ENCODE results near the gene INS.

Gene INS

DNA sequence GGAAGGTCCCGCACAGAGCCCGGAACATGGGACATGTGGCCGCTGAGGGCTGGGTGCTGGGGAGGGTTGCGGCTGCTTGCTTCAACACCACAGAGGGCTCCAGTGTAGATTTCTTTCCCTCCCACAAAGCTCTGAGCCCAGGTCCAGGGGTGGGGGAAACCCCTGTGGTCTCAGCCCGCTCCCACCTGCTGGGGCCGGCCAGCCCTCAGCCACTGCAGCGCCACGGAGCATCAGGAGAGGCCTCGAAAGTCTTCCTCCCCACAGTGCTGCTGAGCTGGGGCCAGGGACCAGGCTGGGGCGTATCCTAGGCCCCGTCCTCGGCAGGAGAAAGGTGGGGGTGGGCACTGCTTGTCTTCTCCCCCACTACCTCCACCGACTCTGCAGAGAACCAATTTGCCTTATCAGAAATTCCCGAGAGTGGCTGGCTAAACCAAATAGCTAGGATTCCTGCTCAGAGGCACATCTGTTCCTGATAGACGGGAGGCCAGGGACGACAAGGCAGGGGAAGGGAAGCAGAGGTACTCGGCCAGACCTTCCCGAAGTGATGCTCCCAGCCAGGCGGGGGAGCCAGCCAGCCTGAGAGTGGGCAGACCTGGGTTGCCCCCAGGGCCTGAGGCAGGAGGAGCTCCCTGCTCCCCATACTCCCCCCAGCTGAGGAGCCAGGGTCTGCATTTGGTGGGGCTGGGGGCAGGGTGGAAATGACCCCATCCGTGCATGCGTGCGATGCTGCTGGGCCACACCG, 40.5 kb downstream of the INS start:
- Mint-ChIP-seq H3K9me3 (no peaks in the 10 kb centered on the region), H3K27me3 (peaks cover 38 to 53% of the 10 kb centered on the region in 2 donors), H3K4me3 (no peak overlapping the region)

GRCh38 chr11:2118677-2119076, 42.3 kb downstream of the INS start:
- H3K27ac Mint-ChIP-seq, result no peak overlapping the region
- peaks cover 34 to 47% of the 10 kb centered on the region in 2 donors for H3K27me3 Mint-ChIP-seq
- H3K9me3 Mint-ChIP-seq, result no peaks in the 10 kb centered on the region
- DNase-seq, result no peak
- H3K4me1 Mint-ChIP-seq (ENCODE audit: low read depth in 2 of 2), result no peaks in the 10 kb centered on the region
- ATAC-seq (replicated peaks), result no peak
- no peaks in the 10 kb centered on the region for H3K36me3 Mint-ChIP-seq (ENCODE audit: insufficient read depth)
- no peak overlapping the region for H3K4me3 Mint-ChIP-seq

More for the DNA sequence above, 40.5 kb downstream of the INS start:
- Mint-ChIP-seq H3K36me3 (ENCODE audit: insufficient read depth) (no peaks in the 10 kb centered on the region), H3K27ac (no peak overlapping the region), H3K4me1 (ENCODE audit: low read depth in 2 of 2) (no peaks in the 10 kb centered on the region)
- no peak for ATAC-seq (replicated peaks)
- DNase-seq, result no peak

DNA sequence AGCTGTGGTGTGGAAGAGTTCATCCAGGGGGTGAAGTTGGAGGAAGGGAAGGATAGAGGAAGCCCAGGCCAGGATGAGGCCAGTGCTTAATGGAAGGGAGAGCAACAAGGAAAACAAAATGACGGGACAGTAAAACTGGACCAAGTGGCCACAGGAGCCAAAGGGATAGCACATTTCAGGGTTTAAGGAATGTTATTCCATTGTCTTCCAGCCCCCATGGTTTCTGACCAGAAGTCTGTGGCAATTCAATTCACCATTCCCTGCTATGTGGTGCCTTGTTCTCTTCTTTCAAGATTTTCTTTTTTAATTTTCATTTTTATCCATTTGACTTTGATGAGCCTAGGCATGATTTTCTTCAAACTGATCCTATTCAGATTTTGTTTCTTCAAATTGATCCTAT, 44.3 kb downstream of the INS start:
- Mint-ChIP-seq H3K27ac (no peak overlapping the region), H3K9me3 (no peaks in the 10 kb centered on the region), H3K4me1 (ENCODE audit: low read depth in 2 of 2) (no peaks in the 10 kb centered on the region), H3K27me3 (peaks cover 37 to 39% of the 10 kb centered on the region in 2 donors), H3K4me3 (no peak overlapping the region), H3K36me3 (ENCODE audit: insufficient read depth) (peaks cover 2% of the 10 kb centered on the region)
- no peak for ATAC-seq (replicated peaks)
- DNase-seq, result no peak

DNA sequence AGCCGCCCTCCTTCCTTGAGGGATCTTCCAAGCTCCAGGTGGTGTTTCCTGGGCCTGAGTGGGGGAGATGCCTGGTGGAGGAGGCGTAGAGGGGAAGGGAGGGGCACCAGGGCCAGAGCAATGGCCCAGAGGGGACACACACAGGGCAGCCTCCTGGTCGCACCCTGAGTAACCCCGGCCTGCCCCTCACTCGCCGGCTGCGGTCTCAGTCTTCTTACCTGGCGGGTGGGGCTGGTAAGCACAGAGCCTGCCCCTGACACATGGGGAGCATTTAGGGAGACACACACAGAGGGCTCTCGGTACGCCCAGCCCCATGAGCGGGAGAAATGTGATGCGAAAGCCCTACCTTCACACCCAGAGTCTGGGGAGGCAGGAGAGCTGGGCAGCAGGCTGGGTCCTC, 45.7 kb downstream of the INS start:
- Mint-ChIP-seq H3K36me3 (ENCODE audit: insufficient read depth) (peaks cover 3% of the 10 kb centered on the region), H3K27me3 (peaks cover 32% of the 10 kb centered on the region in 2 donors), H3K4me1 (ENCODE audit: low read depth in 2 of 2) (no peaks in the 10 kb centered on the region), H3K4me3 (no peak overlapping the region), H3K27ac (no peak overlapping the region), H3K9me3 (no peaks in the 10 kb centered on the region)
- no peak for DNase-seq
- no peak for ATAC-seq (replicated peaks)

- Mint-ChIP-seq H3K4me3 (no peak overlapping the region), H3K4me1 (ENCODE audit: low read depth in 2 of 2) (no peaks in the 10 kb centered on the region), H3K27me3 (peaks cover 29 to 34% of the 10 kb centered on the region in 2 donors), H3K36me3 (ENCODE audit: insufficient read depth) (peaks cover 3% of the 10 kb centered on the region), H3K27ac (no peak overlapping the region), H3K9me3 (no peaks in the 10 kb centered on the region)
- no peak for DNase-seq
- ATAC-seq (replicated peaks), result no peak
Observed at GRCh38 chr11:2114430-2115241, 46.4 kb downstream of the INS start.

GRCh38 chr11:2113776-2114175, 47.2 kb downstream of the INS start:
- no peak overlapping the region for H3K27ac Mint-ChIP-seq

DNA sequence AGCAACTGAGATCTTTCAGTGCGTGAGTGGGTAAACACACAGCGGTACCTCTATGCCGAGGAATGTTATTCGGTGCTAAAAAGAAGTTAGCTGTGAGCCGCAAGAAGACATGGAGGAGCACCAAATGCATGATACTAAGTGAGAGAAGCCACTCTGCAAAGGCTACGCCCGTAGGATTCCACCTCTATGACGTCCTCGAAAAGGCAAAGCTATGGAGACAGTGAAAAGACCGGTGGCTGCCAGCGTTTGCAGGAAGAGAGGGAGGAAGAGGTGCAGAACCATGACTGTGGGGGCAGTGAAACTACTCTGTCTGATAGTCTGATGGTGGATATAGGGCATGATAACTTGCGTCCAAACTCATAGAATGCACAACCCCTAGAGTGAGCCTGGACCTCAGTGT, 50.5 kb downstream of the INS start:
- Mint-ChIP-seq H3K4me1 (ENCODE audit: low read depth in 2 of 2) (no peaks in the 10 kb centered on the region), H3K27me3 (peaks cover 24 to 25% of the 10 kb centered on the region in 2 donors), H3K36me3 (ENCODE audit: insufficient read depth) (peaks cover 3% of the 10 kb centered on the region), H3K4me3 (no peak overlapping the region), H3K9me3 (no peaks in the 10 kb centered on the region), H3K27ac (no peak overlapping the region)
- DNase-seq, result no peak
- no peak for ATAC-seq (replicated peaks)

More at GRCh38 chr11:2113776-2114175, 47.2 kb downstream of the INS start:
- no peak overlapping the region for H3K4me3 Mint-ChIP-seq
- ATAC-seq (replicated peaks) (no peak), DNase-seq (no peak)
- H3K4me1 Mint-ChIP-seq (ENCODE audit: low read depth in 2 of 2), result no peaks in the 10 kb centered on the region
- peaks cover 24 to 32% of the 10 kb centered on the region in 2 donors for H3K27me3 Mint-ChIP-seq
- H3K36me3 Mint-ChIP-seq (ENCODE audit: insufficient read depth), result peaks cover 3% of the 10 kb centered on the region
- H3K9me3 Mint-ChIP-seq, result no peaks in the 10 kb centered on the region

All from effector memory CD8-positive, alpha-beta T cell (primary cell).